ENCODE data around the gene GPR179. TPM values are rescaled to one million over a fixed set of nuclear protein-coding genes. Genes with fewer than 3 reads are reported as not detected.

GPR179 gene
- total RNA-seq, 4 donors from 2014 or later, result 0.07 to 0.20 (median 0.18) TPM

DNA sequence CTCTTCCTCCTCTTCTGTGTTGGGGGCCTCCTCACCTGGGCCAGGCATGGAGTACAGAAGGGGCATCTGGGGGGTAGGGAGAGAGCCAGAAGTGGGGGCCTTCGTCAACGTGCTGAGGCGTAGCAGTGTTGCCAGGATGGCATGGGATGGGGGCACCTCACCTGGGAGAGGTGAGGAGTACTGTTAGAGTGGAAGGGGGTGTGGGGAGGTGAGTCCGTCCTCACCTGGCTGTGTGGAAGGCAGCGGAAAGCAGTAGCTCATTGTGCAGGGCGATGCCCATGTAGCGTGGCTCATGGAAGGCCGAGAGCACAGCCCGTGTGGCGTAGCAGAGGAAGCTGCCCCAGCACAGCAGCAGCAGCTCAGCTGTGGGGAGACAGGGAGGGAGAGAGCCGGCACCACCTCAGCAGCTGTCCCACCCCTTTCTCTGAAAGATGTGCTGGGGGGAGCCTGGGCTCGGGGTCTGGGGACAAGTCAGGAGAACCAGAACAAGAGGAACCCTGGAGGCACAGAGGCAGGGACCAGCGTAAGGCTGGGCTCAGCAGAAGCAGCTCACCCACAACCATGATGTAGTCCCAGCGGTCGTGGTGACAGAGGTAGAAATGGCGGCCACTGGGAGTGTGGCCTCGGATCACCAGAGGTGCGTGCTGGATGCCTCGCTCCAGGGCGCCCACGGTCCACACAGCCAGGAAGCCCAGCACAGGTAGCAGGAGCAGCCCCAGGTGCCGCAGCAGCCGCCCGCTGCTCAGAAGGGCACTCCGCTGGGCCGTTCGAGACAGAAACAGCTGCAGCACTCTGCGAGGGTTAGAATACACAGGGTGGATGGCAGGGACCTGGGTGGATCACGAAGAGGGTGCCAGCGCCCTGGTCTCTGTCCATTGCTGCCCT, 9.0 kb downstream of the GPR179 start:
- H3K4me3 ChIP-seq, result no peak overlapping the region
- DNase-seq (no peak), ATAC-seq (no peak)
- H3K9me3 ChIP-seq, result no peaks in the 10 kb centered on the region
- H3K27me3 ChIP-seq, result no peaks in the 10 kb centered on the region
- no peaks in the 10 kb centered on the region for H3K4me1 ChIP-seq
- no peaks in the 10 kb centered on the region for H3K36me3 ChIP-seq
- no peak overlapping the region for H3K27ac ChIP-seq
- intact Hi-C loops (cut with DNase I; ENCODE audit: low total_unique reads), result no loop called here
- in situ Hi-C loops (cut with MboI; ENCODE audit: low sequenced_read_pairs in 4 of 4), result no loop called here
- no peak for TF ChIP-seq POLR2A (IDR thresholded peaks at IDR 0.05)
- TF ChIP-seq, protein P1, sequence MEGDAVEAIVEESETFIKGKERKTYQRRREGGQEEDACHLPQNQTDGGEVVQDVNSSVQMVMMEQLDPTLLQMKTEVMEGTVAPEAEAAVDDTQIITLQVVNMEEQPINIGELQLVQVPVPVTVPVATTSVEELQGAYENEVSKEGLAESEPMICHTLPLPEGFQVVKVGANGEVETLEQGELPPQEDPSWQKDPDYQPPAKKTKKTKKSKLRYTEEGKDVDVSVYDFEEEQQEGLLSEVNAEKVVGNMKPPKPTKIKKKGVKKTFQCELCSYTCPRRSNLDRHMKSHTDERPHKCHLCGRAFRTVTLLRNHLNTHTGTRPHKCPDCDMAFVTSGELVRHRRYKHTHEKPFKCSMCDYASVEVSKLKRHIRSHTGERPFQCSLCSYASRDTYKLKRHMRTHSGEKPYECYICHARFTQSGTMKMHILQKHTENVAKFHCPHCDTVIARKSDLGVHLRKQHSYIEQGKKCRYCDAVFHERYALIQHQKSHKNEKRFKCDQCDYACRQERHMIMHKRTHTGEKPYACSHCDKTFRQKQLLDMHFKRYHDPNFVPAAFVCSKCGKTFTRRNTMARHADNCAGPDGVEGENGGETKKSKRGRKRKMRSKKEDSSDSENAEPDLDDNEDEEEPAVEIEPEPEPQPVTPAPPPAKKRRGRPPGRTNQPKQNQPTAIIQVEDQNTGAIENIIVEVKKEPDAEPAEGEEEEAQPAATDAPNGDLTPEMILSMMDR (IDR thresholded peaks at IDR 0.05 in 4 of 5, conservative IDR thresholded peaks at IDR 0.05 in 1 of 5), result no peak

DNA sequence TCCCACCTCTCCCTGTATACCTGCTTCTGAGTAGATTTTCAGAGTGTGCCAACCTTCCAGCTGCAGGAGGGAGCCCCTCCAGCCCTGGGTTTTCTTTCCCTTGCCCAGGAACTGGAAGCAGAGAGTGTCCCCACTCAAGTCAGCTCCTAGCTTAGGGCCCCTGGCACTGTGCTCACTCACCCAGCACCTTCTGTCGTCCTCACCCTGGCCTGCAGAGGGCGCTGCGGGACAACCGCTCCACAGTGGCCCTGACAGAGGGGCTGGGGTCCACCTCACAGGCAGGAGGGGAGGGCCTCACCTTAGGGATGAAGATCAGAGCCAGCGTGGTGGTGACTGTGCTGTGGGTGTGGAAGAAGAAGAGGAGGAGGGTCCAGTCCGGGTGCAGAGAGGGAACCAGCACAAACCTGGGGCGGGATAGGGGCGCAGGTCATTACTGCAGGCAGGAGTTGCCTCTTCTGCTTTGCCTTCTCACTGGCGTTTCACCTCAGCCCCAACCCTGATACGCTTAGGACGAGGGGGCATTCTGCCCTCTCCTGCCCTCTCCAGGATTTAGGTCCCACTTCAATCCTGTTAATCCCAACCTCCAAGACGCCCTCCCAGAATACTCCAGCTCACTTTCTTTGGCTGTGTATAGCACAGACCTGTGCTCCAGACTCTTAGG, 10.0 kb downstream of the GPR179 start:
- no peaks in the 10 kb centered on the region for H3K9me3 ChIP-seq
- H3K4me3 ChIP-seq, result no peak overlapping the region
- in situ Hi-C loops (cut with MboI; ENCODE audit: low sequenced_read_pairs in 4 of 4), result no loop called here
- H3K27ac ChIP-seq, result no peak overlapping the region
- DNase-seq, result no peak
- TF ChIP-seq, protein P1 (IDR thresholded peaks at IDR 0.05 in 4 of 5, conservative IDR thresholded peaks at IDR 0.05 in 1 of 5), result peak in 3 of 5 experiments; percentile 32 to 53 (median 43)
- no peak for TF ChIP-seq POLR2A (IDR thresholded peaks at IDR 0.05)
- no peaks in the 10 kb centered on the region for H3K27me3 ChIP-seq
- no peaks in the 10 kb centered on the region for H3K4me1 ChIP-seq
- no peaks in the 10 kb centered on the region for H3K36me3 ChIP-seq
- ATAC-seq, result peak in 1 of 2 donors; percentile 24
- intact Hi-C loops (cut with DNase I; ENCODE audit: low total_unique reads), result no loop called here

DNA sequence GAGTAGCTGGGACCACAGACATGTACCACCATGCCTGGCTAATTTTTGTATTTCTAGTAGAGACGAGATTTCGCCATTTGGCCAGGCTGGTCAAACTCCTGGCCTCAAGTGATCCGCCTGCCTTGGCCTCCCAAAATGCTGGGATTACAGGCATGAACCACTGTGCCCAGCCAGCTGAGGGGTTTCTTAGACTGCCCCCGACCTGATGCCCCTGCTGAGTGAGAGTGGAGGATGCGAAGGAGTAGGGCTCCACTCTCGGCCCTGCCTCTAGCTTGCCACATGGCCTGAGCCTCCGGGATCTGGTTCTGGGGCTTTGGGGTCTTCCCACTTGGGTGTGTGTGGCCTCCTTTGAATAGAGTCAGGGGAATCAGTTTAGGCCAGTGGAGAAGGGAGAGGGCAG, 11.0 kb downstream of the GPR179 start:
- intact Hi-C loops (cut with DNase I; ENCODE audit: low total_unique reads), result no loop called here
- Histone ChIP-seq H3K9me3 (no peaks in the 10 kb centered on the region), H3K36me3 (no peaks in the 10 kb centered on the region), H3K27me3 (no peaks in the 10 kb centered on the region), H3K27ac (no peak overlapping the region), H3K4me1 (no peaks in the 10 kb centered on the region), H3K4me3 (no peak overlapping the region)
- in situ Hi-C loops (cut with MboI; ENCODE audit: low sequenced_read_pairs in 4 of 4), result no loop called here
- TF ChIP-seq, protein P1 (IDR thresholded peaks at IDR 0.05 in 4 of 5, conservative IDR thresholded peaks at IDR 0.05 in 1 of 5), result no peak
- TF ChIP-seq POLR2A (IDR thresholded peaks at IDR 0.05), result no peak
- DNase-seq (no peak), ATAC-seq (no peak)

GRCh38 chr17:38330941-38331411, 12.8 kb downstream of the GPR179 start:
- no peak for TF ChIP-seq POLR2A (IDR thresholded peaks at IDR 0.05)
- TF ChIP-seq, protein P1 (IDR thresholded peaks at IDR 0.05 in 4 of 5, conservative IDR thresholded peaks at IDR 0.05 in 1 of 5), result no peak
- Histone ChIP-seq H3K4me3 (no peak overlapping the region), H3K9me3 (no peaks in the 10 kb centered on the region), H3K36me3 (no peaks in the 10 kb centered on the region), H3K27ac (no peak overlapping the region), H3K27me3 (no peaks in the 10 kb centered on the region), H3K4me1 (no peaks in the 10 kb centered on the region)
- in situ Hi-C loops (cut with MboI; ENCODE audit: low sequenced_read_pairs in 4 of 4) (no loop called here), intact Hi-C loops (cut with DNase I; ENCODE audit: low total_unique reads) (no loop called here)
- ATAC-seq, result no peak
- DNase-seq, result no peak
